Left hindlimb (tissue), 1 donor: ENCODE data around the gene AKAP13.
"Not testable (repeated sequence)": the region's sequence is repeated elsewhere in the genome, so short reads cannot be mapped to it uniquely, and the experiment has no call there.

ENCODE experiments used
- DNase-seq: peaks from one replicate; pipeline ENCODE4 v3.0.0-alpha.2; 2018

AKAP13 gene

GRCh38 chr15:85632014-85632413 is 251.6 kb downstream of the AKAP13 start:
- DNase-seq, result no peak

DNA sequence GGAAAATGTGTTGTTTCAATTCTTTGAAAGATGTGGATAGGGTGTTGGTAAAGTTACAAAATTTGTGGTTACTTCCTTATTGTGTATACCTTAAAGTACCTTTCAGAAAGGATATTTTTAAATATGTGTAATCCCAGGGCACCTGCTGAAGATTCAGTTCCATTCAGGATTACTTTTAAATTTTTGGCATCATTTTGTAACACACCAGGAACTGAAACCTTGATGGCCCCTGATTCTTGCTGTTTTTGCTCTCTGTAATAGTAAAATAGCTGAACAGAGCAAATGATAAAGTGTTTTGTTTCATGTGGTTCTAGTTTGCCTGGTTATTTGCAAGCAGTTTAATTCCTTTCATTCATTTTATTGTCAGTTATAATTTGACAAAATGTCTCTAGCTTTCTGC is 253.5 kb downstream of the AKAP13 start:
- DNase-seq, result no peak

GRCh38 chr15:85636351-85636750 is 255.9 kb downstream of the AKAP13 start:
- DNase-seq, result no peak

DNA sequence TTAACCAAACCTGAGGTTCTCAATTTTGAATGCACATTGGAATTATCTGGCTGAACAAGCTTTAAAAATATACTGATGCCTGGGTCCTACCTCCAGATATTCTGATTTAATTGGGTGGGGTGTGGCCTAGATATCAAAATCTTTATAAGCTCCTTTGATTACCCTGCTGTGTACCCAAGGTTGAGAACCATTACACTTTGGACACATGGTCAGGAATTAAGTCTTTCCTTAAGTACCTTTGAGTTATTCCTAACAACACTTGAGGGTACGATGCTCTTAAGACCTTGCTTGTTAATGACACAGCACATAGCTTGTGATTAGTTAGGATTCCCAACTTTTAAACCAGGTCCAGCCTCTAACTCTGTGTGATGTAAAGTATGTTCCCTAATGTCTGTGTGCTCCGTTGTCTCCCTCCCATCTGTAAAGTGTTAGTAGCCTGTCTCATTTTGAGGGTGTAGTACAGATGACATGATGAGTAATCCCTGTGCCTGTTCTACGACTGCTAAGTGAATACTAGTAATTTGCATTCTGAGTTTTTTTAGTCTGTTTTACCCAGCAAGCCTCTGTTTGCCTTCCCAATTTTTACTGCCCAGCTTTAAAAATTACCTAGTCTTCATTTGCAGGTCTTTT is 259.5 kb downstream of the AKAP13 start:
- DNase-seq, result no peak

- DNase-seq, result no peak
These were observed 261.8 kb downstream of the AKAP13 start for GRCh38 chr15:85642065-85642692.

DNA sequence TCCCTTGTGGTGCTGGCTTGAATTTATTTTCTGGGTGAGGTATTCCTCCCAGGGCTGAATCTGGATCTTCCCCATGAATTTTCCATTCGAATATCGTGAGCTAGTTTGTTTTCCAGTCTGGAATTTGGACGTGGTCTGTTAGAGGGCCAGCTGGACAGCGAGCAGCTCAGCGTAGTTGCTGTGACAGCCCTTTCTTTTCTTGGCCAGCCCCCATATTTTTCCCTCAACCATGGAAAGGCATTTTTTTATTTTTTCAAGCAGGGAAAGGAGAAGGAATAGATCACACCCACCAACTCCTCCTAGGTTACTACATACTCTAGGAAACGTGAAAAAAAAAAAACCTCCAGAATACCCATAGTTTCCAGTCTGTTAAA is 262.3 kb downstream of the AKAP13 start:
- DNase-seq, result peak; percentile 91

DNA sequence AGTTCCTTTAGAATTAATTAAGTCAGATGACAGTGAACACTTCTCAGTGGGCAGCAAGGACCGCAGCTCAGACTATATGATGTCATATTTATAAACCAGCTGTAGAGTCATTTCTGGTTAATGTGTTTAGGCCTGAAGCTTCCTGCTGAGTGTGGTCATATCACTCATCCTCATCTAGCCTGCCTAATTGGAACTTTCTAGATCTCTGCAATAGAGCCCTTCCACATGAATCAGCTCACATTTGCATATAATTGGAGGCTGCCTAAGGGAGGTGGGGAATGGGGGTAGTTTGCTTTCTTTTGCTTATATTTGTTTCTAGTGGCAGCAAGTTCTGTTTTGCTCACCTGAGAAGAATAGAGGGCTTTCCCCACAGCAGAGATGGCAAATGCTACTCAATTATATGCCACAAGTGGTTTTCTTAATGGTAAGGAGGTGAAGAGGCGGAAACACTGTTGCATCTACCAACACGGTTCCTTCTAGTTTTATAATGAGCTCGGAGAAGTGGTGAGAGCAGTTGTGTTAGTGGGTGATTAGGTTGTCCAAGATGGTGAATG is 266.2 kb downstream of the AKAP13 start:
- DNase-seq, result no peak

DNA sequence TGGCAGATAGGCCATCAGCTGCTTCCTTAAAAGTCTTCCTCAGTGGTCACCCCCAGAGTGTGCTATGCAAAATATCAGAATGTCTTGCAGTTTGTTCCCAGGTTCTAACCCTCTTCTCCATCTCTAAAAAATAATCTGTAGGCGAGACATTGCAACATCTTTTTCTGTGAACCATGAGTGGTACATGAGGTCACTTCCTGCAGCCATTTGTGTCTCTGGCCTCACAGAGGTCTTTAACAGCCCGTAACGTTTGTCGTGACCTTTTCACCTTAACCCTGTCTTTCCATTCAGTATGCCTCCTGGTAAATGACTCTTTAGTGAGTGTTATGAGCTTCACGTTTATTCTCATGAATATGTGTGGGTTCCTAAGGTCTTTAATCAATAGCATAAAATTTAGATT is 269.0 kb downstream of the AKAP13 start:
- no peak for DNase-seq

DNA sequence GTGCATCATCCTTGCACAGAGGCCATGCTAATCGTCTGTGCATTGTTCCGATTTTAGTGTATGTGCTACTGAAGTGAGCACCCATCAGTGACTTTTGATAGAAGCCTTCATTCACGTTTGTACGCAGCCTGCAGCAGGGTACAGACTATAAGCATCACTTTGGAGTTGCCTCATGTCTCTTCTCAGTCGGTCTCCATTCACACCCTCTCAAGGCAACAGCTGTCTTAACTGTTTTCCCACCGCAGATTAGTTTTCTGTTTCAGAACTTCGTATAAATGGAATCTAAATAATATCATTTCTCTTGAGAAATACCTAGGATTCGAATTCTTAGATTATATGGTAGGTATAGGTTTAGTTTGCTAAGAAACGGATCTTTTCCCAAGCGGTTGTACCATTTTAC is 271.1 kb downstream of the AKAP13 start:
- no peak for DNase-seq

- DNase-seq, result no peak
These were observed 272.1 kb downstream of the AKAP13 start for GRCh38 chr15:85652457-85652856.

DNA sequence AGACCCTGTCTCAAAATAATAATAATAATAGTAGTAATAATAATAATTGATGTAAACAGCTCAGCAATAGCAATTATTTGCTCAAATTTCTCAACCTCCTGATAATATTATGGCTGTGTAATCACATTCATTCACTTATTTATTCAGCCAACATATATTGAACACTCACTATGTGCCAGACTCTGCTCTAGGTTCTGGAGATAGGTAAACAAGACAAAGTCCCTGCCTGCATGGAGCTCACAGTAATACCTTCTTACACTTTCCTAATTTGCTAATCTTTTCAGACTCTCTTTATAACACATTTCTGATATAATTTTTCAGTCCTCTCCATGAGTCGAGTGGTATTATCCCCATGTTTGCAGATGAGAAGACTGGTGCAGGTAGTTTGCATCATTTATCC is 276.7 kb downstream of the AKAP13 start:
- no peak for DNase-seq

DNA sequence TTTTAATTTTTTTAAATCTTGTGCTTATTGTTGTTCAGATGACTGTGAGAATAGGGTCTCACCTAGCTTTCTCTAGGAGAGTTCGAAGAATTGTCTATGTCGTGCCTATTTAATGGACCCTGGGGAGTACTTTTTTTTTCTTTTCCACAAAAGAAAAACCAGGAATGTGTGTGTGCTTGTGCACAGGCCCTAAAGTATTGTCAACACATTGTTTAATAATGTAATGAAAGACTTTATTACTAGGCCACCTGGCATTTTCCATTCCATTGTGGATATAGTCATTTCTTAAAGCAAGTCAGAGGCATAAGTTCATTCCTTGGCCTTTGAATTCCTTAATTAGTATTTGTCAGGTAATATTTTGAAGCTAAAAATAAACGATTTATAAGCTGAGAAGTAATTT is 278.4 kb downstream of the AKAP13 start:
- DNase-seq, result no peak

- no peak for DNase-seq
These were observed 281.5 kb downstream of the AKAP13 start for GRCh38 chr15:85661859-85662258.

DNA sequence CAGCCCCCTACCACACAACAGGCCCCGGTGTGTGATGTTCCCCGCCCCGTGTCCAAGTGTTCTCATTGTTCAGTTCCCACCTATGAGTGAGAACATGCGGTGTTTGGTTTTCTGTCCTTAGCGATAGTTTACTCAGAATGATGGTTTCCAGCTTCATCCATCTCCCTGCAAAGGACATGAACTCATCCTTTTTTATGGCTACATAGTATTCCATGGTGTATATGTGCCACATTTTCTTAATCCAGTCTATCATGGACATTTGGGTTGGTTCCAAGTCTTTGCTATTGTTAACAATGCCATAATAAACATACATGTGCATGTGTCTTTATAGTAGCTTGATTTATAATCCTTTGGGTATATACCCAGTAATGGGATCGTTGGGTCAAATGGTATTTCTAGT is 285.3 kb downstream of the AKAP13 start:
- not testable (repeated sequence) for DNase-seq

- DNase-seq, result peak; percentile 50
These were observed 287.4 kb downstream of the AKAP13 start for GRCh38 chr15:85667491-85668424.

DNA sequence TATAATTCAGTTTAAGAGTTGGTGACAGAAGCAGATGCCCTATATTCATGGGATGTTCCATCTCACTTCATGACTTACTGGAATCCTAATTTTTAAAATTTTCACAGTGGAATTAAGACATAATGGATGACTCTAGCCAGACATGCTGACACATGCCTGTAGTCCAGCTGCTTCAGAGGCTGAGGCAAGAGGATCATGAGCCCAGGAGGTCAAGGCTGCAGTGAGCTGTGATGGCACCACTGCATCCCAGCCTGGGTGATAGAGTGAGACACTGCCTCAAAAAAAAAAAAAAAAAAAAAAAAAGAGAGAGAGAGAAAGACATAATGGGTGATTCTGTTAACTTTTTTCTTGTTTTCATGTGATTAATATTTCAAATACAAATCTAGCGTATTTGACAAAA is 290.8 kb downstream of the AKAP13 start:
- DNase-seq, result no peak

GRCh38 chr15:85672332-85673084 is 292.1 kb downstream of the AKAP13 start:
- DNase-seq, result no peak

DNA sequence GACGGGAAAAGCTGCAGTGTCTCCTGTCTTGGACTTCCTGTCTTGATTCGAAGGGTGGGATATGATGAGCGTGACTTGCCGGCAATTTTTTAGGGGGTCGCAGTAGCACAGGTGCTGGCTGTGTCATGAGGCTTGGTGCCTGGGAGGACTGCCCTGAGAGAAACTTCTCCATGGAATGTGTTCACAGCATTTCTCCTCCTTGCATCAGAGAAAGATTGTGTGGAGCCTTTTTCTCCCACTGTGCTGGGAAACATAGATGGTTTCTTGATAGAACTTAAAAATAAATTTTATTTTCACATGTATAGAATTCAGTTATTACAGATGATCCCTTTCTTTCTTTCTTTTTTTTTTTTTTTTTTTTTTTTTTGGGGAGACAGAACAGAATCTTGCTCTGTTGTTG is 292.9 kb downstream of the AKAP13 start:
- DNase-seq, result no peak

DNA sequence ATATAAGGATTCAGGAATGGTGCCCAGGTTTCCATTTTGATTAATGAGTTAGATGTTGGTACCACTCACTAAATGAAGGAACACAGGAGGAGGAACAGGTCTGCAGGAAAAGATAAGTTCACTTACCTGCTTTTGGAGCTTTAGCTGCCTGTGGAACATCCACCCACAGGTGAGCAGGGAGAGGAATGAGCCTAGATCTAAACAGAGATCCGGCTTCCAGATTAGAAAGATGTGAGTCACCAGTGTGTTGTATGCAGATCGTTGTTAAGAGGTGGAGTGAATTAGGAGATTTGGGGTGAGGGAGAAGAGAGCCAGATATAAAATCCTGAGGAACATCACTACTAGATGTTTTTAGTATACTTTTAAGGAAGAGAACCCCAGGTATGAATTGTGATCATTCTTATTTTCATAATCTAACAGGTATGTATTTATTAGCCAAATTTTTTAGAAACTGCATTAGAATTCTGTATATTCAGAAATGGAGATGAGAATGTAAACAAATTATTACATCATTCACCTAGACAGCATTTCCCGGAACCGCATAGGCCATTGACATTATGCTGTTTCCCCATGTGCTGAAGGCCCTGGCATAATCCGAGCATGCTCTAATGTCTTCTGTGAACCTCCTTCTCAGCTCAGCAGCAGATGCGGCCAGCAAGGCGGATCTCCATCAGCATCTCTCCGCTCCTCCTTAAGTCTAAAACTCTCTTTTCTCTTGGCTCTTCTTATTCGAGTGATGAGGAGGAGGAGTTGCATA is 296.1 kb downstream of the AKAP13 start:
- no peak for DNase-seq

DNA sequence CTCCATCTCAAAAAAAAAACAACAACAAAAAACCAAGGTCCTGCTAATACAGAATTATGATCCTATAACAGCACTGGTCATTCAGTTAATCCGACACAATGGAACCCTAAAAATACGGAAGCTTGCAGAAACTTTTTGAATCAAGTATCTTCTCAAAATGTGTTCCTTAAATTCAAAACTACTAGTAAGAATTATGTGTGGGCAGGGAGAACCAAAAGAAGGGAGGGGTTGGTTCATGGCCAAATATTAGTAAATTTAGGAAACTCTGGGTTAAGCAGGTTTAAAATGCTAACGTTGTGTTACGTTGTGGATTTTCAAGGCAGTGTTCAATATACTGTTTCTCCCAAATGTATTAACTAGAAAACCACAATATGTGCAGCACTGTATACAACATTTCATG is 298.8 kb downstream of the AKAP13 start:
- no peak for DNase-seq

- no peak for DNase-seq
These were observed 301.0 kb downstream of the AKAP13 start for GRCh38 chr15:85681386-85681785.

DNA sequence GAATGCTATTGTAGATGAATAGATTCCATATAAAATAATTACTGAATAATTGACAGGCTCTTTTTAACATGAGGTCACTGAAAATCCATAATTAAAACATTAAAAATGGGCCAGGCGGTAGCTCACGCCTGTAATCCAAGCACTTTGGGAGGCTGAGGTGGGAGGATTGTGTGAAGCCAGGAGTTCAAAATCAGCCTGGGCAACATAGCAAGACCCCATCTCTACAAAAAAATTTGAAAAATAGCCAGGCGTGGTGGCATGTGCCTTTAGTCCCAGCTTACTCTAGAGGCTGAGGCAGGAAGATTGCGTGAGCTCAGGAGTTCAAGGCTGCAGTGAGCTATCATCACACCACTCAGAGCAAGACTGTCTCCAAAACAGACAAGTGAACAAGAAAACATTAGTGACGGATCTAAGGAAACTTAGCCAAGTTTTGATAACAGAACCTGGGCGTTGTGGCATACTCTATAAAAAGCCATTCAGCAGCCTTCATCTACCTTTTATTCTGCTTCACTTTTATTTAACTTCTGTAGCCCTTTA is 303.8 kb downstream of the AKAP13 start:
- DNase-seq, result no peak
